Activated CD8-positive, alpha-beta memory T cell treated with anti-CD3 and anti-CD28 coated beads, Interleukin-2, amount 50 U/mL, for 4 hours (primary cell): ENCODE measurements around the gene PDE8A.
"Not testable (repeated sequence)": the region's sequence is repeated elsewhere in the genome, so short reads cannot be mapped to it uniquely, and the experiment has no call there.

Source experiments
- DNase-seq: peaks from one replicate; pipeline ENCODE4 v3.0.0-alpha.2; 2020

PDE8A gene

GRCh38 chr15:84962955-84963354, 18.7 kb upstream of the PDE8A start:
- no peak for DNase-seq

- DNase-seq, result no peak
Measured at GRCh38 chr15:84967380-84967779, 14.3 kb upstream of the PDE8A start.

DNA sequence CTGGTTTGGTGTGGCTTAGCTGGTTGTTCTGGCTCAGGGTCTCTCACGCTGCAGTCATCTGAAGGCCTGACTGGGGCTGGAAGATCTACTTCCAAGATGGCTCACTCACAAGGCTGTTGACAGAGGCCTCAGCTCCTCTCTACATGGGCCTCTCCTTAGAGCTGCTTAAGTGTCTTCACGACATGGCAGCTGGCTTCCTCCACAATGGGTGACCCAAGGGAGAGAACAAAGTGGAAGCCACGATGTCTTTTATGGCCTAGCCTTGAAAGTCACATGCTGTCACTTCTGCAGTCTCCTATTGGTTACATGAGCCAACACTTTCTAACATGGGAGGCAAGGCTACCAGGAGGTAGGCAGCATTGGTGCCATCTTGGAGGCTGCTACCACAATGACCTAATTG, 13.4 kb upstream of the PDE8A start:
- no peak for DNase-seq

DNA sequence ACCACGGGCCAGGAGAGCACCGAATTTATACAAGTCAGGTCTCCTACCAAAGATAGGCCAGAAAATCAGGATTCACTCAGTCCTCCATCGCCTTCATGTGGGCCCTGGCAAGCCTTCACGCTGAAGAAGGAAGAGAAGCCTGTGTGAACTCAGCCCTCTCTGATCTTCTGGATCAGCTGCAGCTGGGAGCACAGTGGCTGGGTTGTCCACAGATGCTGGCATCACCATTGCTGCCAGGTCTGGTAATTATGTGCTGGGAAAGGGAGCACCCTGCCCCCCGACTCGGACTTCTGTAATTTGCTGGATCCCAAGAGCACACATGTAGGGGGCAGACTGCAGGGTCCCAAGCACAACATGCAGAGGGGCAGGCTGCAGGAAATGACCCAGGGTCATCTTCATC, 12.4 kb upstream of the PDE8A start:
- no peak for DNase-seq

DNA sequence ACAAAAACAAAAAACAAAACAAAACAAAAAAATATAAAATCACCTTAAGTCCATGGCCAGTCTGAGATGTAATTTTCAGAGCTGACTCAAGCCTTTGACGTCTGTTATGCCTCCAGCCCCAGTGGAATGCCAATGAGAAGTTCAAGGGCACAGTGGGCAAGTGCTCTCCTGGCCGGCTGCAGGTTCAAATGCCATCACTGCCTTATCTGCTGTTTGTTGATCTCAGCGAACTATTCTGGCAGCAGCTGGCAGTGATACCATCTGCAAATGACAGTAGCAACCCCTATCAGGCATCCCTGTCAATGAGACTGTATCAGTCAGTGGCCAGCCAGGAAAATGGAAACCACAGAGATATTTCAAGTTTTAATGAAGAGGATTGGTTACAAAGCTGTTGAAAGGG, 10.8 kb upstream of the PDE8A start:
- no peak for DNase-seq

- DNase-seq, result no peak
Measured at GRCh38 chr15:84973492-84974460, 7.9 kb upstream of the PDE8A start.

GRCh38 chr15:84975871-84976351, 5.7 kb upstream of the PDE8A start:
- no peak for DNase-seq

- no peak for DNase-seq
Measured at GRCh38 chr15:84976746-84977345, 4.8 kb upstream of the PDE8A start.

DNA sequence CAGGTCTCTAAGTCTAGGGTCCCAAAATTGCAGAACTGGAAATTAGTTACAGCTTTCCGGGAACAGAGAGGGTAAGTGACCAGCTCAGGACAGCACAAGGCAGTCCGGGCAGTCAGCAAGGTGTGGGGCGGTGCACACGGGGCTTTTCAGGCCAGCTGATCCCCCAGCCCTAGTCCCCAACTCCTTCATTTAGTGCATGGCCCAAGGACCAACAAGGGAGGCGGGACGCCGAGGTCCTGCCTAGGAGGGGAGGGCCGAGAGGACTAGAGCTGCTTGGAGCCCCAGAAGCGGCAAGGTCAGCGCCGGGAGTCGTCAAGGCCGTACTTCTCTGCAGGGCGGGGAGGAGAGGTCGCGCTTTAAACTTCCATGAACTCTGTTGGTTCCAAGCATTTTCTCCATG, 2.0 kb upstream of the PDE8A start:
- DNase-seq, result no peak

DNA sequence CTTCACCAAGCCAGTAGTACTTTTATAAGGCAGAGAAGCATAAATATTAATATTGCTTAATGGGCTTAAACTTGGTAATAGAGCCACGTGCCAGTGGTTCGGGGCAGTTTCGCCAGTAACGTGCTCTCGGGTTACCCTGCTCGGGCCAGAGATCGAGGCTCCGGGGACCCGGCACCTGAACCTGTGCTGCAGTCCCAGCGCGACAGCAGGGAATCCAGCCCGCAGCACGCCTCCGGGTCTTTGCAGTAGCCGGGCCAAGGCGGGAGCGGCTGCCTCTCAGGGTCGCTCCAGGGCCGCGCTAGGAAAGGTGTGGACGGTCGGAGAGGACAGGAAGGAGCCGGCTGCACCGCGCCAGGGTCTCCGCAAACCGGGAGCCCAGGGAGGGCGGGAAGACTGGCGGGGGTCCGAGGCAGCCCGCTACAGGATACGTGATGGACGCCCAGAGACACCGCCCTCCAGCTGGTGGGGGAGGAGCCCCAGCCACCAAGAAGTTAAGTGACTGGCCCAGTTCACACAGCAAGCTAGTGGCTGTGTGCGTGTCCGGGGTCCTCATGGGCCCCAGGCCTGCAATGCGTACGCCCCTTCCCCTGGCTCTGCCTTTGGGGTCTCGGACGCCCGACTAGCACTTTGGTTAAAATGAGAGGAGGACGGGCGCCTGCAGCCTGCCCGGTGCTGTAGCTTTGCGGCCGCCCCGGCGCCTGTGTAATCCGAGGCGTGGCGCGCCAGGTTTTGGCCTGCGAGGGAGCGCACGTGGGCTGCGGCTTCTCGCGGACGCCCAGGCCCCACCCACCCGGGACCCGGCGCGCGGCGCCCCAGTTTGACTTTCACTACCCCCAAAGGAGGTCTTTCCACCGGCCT, 1.2 kb upstream of the PDE8A start:
- DNase-seq, result peak; percentile 85

DNA sequence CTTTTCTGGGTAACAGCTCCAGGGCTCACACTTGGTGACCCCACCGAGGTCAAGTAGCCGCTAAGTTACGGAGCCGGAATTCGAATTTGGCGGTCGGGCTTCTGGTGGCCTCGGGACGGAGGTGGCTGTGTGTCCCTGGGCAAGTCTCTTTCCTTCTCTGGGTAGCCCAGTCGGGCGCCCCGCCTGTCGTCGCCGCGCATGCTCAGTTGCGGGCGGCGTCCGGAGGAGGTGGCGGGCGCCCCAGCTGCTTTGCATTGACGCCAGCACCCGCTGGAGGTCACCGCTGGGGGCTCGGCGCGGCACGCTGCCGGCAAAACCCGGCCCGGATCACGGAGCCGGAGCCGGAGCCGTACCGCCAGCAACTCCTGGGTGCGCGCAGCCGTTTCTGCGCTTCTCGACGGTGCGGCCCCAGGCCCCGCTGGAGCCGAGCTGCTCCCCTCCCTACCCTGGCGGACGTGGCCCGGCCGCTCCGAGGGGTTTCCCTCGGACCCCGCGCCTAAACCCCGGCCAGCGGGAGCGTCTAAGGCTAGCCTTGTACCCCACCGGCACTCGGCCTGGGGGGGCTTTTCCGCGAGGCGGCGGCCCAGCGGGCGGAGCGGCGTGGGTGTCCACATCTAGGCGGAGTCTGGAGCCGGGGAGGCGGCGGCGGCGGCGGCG, 474 bp upstream of the PDE8A start:
- DNase-seq, result peak; percentile 96

DNA sequence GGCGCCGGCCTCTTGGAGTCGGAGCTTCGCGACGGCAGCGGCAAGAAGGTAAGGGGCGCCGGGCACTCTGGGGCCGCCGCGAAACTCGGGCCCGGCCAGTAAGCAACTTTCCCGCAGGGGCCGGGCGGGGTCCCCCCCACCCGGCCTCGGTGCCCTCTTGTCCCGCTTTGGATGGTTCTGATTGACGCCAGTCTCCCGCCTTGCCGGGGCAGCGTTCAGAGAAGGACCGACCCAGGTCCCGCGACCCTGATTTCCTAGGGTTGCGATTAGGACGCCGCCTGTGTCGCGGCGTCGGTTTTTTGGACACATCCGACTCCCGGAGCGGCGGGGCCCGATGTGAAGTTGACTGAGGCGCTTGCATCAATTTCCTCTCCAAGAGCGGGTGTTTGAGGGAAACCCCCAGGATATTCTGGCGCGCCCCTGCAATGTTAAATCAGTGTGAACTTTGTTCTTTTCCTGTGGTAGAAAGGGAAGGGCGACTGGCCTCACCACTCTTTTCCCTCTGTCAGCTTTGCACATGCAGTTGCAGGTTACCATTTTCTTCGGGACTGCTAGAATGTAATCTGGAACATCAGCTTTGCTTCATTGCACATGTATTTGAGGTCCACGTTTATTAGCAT, 755 bp downstream of the PDE8A start:
- DNase-seq, result peak; percentile 47

DNA sequence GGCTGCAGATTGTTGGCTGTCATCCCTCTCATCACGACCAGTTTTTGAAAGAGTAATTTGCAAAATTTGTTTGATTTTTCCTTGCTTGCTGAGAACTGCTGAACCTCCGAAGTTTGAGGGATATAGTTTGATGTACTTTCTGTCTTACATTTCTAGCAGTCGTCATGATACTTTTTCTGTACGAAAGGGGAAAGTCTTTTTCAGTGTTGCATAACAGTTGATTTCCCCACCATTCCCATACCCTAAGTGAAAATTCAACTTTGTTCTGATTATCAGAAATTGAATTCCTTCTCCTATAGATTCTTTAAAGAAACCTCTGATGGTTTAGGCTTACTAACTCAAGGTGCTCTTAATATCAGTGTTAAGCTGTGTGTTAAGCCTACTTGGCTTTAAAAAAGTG, 1.6 kb downstream of the PDE8A start:
- no peak for DNase-seq

- DNase-seq, result no peak
Measured at GRCh38 chr15:84983711-84984110, 2.1 kb downstream of the PDE8A start.

- no peak for DNase-seq
Measured at GRCh38 chr15:84985158-84985557, 3.5 kb downstream of the PDE8A start.

- not testable (repeated sequence) for DNase-seq
Measured at GRCh38 chr15:84987351-84987750, 5.7 kb downstream of the PDE8A start.

- DNase-seq, result no peak
Measured at GRCh38 chr15:84987949-84988624, 6.4 kb downstream of the PDE8A start.

GRCh38 chr15:84988909-84989644, 7.4 kb downstream of the PDE8A start:
- DNase-seq, result no peak

- DNase-seq, result no peak
Measured at GRCh38 chr15:84990507-84990906, 8.9 kb downstream of the PDE8A start.

- no peak for DNase-seq
Measured at GRCh38 chr15:84991014-84991712, 9.5 kb downstream of the PDE8A start.
